Activated B cell treated with CpG ODN at 0.5 μM for 24 hours (primary cell): Measurements from ENCODE around the gene FRMPD2. TPM values are rescaled to one million over a fixed set of nuclear protein-coding genes. Genes with fewer than 3 reads are reported as not detected.
A peak's percentile ranks its signal among the peaks of the same experiment; 100 is the strongest.

Experiments
- ATAC-seq: fragments of 200-7000 bp; cut with Tn5 transposase; one replicate; pipeline ENCODE4 v1.10.0; 2021; ENCODE audit warnings: low read depth, mild to moderate bottlenecking, moderate library complexity
- CTCF ChIA-PET: fragments of 350-600 bp; sonication (Branson Sonifier 250); formaldehyde crosslinking; loops from one replicate; lab custom pipeline; 2021; ENCODE audit warnings: antibody characterized with exemption; lab: Charles Lee
- POLR2A ChIA-PET: fragments of 350-600 bp; sonication (Branson Sonifier 250); formaldehyde crosslinking; loops from one replicate; lab custom pipeline; 2021; ENCODE audit warnings: antibody characterized with exemption; lab: Charles Lee
- DNase-seq: peaks from one replicate; pipeline ENCODE4 v3.0.0; 2022
- H3K27ac Mint-ChIP-seq: one replicate; pipeline ENCODE4 v1.8.0; 2020; ENCODE audit warnings: mixed read lengths
- H3K27me3 Mint-ChIP-seq: one replicate; pipeline ENCODE4 v1.8.0; 2021; ENCODE audit warnings: mixed read lengths
- H3K36me3 Mint-ChIP-seq: one replicate; pipeline ENCODE4 v1.8.0; 2021; ENCODE audit warnings: low read depth, mixed read lengths
- H3K4me1 Mint-ChIP-seq: one replicate; pipeline ENCODE4 v1.8.0; 2021; ENCODE audit warnings: mixed read lengths
- H3K4me3 Mint-ChIP-seq: one replicate; pipeline ENCODE4 v1.8.0; 2020; ENCODE audit warnings: mild to moderate bottlenecking, mixed read lengths
- H3K9me3 Mint-ChIP-seq: one replicate; pipeline ENCODE4 v1.8.0; 2020; ENCODE audit warnings: mixed read lengths
- intact Hi-C: fragments of 100-400 bp; cut with micrococcal nuclease; formaldehyde crosslinking; loops from one replicate; pipeline ENCODE4 v1.15.1; 2024
- total RNA-seq: library from RNA; stranded (reverse); gene quantifications from 2 replicates; pipeline ENCODE4 v1.2.3, GENCODE V29; 2022
- TF ChIP-seq, protein P1 (sequence below): fragments of 200-600 bp; IDR thresholded peaks from one replicate; pipeline ENCODE4 v1.8.0; 2022; ENCODE audit warnings: antibody characterized with exemption, mild to moderate bottlenecking

FRMPD2 gene
- total RNA-seq, 1 donor from 2014 or later: not detected

- intact Hi-C loops: loop anchor here (1.0 to 10.0 kb wide), 5 partner anchors 27 to 1233 kb away; partner anchors contain the start of genes ERCC6, TMEM273 and ZNF488
- peaks cover 3% of the 10 kb centered on the region for H3K36me3 Mint-ChIP-seq
- no peaks in the 10 kb centered on the region for H3K27me3 Mint-ChIP-seq
- ATAC-seq: no peak
- ChIA-PET POLR2A (no interaction called here), CTCF (interaction anchor here (1.2 kb wide), 1 partner anchor 14 kb away, joined by 3 read pairs; no protein-coding TSS in a partner anchor)
- TF ChIP-seq, protein P1, sequence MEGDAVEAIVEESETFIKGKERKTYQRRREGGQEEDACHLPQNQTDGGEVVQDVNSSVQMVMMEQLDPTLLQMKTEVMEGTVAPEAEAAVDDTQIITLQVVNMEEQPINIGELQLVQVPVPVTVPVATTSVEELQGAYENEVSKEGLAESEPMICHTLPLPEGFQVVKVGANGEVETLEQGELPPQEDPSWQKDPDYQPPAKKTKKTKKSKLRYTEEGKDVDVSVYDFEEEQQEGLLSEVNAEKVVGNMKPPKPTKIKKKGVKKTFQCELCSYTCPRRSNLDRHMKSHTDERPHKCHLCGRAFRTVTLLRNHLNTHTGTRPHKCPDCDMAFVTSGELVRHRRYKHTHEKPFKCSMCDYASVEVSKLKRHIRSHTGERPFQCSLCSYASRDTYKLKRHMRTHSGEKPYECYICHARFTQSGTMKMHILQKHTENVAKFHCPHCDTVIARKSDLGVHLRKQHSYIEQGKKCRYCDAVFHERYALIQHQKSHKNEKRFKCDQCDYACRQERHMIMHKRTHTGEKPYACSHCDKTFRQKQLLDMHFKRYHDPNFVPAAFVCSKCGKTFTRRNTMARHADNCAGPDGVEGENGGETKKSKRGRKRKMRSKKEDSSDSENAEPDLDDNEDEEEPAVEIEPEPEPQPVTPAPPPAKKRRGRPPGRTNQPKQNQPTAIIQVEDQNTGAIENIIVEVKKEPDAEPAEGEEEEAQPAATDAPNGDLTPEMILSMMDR: no peak
- H3K9me3 Mint-ChIP-seq: no peaks in the 10 kb centered on the region
- peaks cover 33% of the 10 kb centered on the region for H3K4me1 Mint-ChIP-seq
- DNase-seq: no peak
- peak overlapping the region; percentile 77 for H3K4me3 Mint-ChIP-seq
- peak overlapping the region; percentile 8 for H3K27ac Mint-ChIP-seq
Observed at GRCh38 chr10:48305905-48306264, 31.4 kb upstream of the FRMPD2 start.

DNA sequence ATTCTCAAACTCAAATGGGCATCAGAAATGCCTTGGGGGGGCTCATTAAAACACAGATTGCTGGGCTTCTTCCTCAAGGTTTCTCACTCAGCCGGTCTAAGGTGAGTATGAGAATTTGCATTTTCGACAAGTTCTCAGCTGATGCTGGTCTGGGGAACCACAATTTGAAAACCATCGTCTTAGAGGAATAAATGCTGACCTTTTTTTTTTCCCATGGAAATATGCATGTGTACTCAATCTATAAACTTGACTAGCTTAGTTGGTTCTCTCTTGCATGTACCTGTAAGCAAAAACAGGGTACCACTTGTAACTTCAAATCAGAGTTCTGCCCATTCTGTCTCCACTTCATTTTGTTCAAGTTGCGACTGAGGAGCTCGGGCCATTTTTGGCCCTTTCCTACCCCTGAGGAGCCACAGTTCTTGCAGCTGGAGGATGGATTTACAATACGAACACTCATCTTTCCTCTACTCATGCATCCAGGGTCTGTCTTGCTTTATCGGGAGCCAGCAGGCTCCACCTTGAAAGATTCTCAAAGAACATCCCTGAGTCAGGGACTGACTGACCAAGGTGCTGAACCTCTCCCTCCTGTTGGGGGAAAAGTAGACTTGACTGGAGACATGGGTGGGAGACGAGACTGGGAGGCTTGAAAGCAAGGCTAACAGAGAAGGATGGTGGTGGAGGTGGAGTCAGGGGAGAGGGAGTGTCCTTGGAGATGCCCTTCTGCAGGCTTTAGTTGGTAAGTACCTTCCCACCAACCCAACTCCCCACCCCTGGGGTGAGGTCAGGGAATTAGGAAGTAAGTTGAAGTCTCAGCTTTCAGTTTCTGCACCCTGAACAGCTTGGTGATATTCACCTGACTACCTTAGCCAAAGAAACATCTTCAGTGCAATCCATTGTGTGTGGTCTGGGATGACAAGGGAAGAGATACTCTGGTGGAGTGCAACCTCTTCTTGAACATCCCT, 28.3 kb upstream of the FRMPD2 start:
- DNase-seq (no peak), ATAC-seq (no peak)
- Mint-ChIP-seq H3K27ac (no peak overlapping the region), H3K4me1 (peaks cover 16% of the 10 kb centered on the region), H3K27me3 (peaks cover 2% of the 10 kb centered on the region), H3K4me3 (no peak overlapping the region), H3K36me3 (no peaks in the 10 kb centered on the region), H3K9me3 (no peaks in the 10 kb centered on the region)
- CTCF ChIA-PET: no interaction called here
- POLR2A ChIA-PET: interaction anchor here (0.7 kb wide), 1 partner anchor 26 kb away, joined by 3 read pairs; no protein-coding TSS in a partner anchor
- intact Hi-C loops: loop anchor here (10.0 kb wide), 1 partner anchor 918 kb away; the partner anchor contains the start of gene ZNF488
- TF ChIP-seq, protein P1: no peak

DNA sequence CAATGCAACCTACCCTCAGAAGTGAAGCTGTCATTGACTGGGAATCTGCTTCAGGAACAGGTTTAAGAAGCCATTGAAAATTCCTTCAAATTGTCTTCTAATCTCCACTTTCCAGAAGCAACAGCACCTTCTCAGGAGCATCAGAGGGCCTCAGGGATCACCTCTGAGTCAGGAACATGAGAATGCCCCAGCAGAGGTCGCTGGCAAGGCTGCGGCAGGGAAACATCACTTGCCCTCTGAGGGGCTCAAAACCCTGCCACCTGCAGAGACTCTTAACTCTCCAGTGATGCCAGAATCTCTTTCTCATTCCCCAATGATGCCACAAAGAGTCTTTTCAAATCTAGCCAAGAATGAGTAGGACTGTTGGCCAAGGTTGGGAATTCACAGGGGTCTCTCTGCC, 26.1 kb upstream of the FRMPD2 start:
- ChIA-PET CTCF (no interaction called here), POLR2A (no interaction called here)
- Mint-ChIP-seq H3K27ac (no peak overlapping the region), H3K4me1 (peaks cover 3% of the 10 kb centered on the region), H3K4me3 (no peak overlapping the region), H3K36me3 (no peaks in the 10 kb centered on the region), H3K27me3 (peaks cover 2% of the 10 kb centered on the region), H3K9me3 (no peaks in the 10 kb centered on the region)
- intact Hi-C loops: loop anchor here (10.0 kb wide), 1 partner anchor 916 kb away; the partner anchor contains the start of gene ZNF488
- ATAC-seq: no peak
- no peak for DNase-seq
- TF ChIP-seq, protein P1: no peak

- Mint-ChIP-seq H3K4me1 (peaks cover 3% of the 10 kb centered on the region), H3K9me3 (no peaks in the 10 kb centered on the region), H3K36me3 (no peaks in the 10 kb centered on the region), H3K4me3 (no peak overlapping the region), H3K27me3 (peaks cover 2% of the 10 kb centered on the region), H3K27ac (no peak overlapping the region)
- TF ChIP-seq, protein P1: no peak
- ATAC-seq (no peak), DNase-seq (no peak)
- ChIA-PET CTCF (no interaction called here), POLR2A (no interaction called here)
- intact Hi-C loops: loop anchor here (10.0 kb wide), 1 partner anchor 915 kb away; the partner anchor contains the start of gene ZNF488
Observed at GRCh38 chr10:48299692-48300091, 25.2 kb upstream of the FRMPD2 start.

DNA sequence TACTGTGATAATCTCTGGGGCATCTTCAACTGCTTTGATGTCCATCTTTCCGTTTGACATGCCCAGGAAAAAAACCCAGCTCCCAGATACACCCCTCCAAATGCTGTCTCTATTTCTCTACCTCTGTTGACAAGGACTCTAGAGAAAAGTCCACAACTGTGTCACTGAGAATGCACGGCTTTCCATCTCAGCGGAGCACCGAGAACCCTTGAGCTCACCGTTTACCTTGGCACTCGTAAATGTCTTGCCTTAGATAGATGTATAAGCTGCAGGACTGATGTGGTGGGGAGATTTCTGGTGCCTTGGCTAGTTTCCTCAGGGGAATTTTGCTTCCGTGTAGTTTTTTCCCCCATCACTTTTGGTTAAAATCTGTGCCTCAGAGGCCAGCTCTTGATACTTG, 24.6 kb upstream of the FRMPD2 start:
- intact Hi-C loops: no loop called here
- DNase-seq: no peak
- CTCF ChIA-PET: no interaction called here
- Mint-ChIP-seq H3K36me3 (no peaks in the 10 kb centered on the region), H3K27me3 (peaks cover 2% of the 10 kb centered on the region), H3K9me3 (no peaks in the 10 kb centered on the region), H3K4me3 (no peak overlapping the region), H3K27ac (no peak overlapping the region), H3K4me1 (peaks cover 3% of the 10 kb centered on the region)
- TF ChIP-seq, protein P1: no peak
- no peak for ATAC-seq
- POLR2A ChIA-PET: no interaction called here
